ENCODE data around the gene ZKSCAN7. TPM values are rescaled to one million over a fixed set of nuclear protein-coding genes. Genes with fewer than 3 reads are reported as not detected.

ZKSCAN7 gene
- total RNA-seq, 4 donors from 2014 or later: 2.2 to 3.9 (median 2.8) TPM

DNA sequence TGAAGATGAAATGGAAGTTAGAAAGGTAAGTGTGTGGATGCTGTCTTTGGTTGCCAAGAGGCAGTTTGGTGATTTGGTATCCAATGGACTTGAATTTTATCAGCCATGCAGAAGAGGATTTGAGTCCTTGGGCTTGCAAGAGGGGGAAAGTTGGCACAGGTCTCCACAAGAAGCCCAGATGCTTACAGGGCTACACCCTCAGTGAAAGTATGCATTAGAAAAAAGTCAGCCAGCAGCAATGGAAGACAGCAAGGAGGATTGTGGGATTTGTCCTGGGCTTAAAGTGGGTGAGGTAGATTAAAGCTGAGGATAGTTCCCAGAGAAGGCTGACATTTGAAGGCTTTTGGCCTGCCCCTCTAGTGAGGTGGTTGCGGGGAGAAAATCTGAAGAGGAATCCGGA, 46.8 kb downstream of the ZKSCAN7 start:
- Histone ChIP-seq H3K27ac (no peak overlapping the region), H3K36me3 (no peaks in the 10 kb centered on the region), H3K4me1 (no peaks in the 10 kb centered on the region), H3K27me3 (no peaks in the 10 kb centered on the region), H3K9me3 (peaks cover 6% of the 10 kb centered on the region), H3K4me3 (no peak overlapping the region)
- no peak for TF ChIP-seq POLR2AphosphoS5 (IDR thresholded peaks at IDR 0.05)
- TF ChIP-seq, protein P1, sequence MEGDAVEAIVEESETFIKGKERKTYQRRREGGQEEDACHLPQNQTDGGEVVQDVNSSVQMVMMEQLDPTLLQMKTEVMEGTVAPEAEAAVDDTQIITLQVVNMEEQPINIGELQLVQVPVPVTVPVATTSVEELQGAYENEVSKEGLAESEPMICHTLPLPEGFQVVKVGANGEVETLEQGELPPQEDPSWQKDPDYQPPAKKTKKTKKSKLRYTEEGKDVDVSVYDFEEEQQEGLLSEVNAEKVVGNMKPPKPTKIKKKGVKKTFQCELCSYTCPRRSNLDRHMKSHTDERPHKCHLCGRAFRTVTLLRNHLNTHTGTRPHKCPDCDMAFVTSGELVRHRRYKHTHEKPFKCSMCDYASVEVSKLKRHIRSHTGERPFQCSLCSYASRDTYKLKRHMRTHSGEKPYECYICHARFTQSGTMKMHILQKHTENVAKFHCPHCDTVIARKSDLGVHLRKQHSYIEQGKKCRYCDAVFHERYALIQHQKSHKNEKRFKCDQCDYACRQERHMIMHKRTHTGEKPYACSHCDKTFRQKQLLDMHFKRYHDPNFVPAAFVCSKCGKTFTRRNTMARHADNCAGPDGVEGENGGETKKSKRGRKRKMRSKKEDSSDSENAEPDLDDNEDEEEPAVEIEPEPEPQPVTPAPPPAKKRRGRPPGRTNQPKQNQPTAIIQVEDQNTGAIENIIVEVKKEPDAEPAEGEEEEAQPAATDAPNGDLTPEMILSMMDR (IDR thresholded peaks at IDR 0.05): no peak
- no peak for TF ChIP-seq POLR2A (IDR thresholded peaks at IDR 0.05)
- no peak for TF ChIP-seq EP300 (IDR thresholded peaks at IDR 0.05)
- 95% methylated on average over 2 of the region's 2 CpGs for WGBS
- DNase-seq (ENCODE audit: low spot score in 2 of 2): no peak

DNA sequence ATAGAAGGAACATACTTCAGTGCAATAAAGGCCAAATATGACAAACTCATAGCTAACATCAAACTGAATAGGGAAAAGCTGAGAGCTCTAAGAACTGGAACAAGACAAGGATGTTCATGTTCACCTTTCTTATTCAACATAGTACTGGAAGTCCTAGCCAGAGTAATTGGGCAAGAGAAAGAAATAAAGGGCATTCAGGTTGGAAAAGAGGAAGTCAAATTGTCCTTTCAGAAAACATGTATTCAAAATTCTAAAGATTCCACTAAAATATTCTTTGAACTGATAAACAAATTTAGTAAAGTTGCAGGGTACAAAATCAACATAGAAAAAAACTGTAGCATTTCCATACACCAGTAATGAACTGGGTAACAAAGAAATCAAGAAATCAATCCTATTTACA, 57.7 kb downstream of the ZKSCAN7 start:
- TF ChIP-seq POLR2A (IDR thresholded peaks at IDR 0.05) (no peak), POLR2AphosphoS5 (IDR thresholded peaks at IDR 0.05) (no peak), EP300 (IDR thresholded peaks at IDR 0.05) (no peak)
- TF ChIP-seq, protein P1 (IDR thresholded peaks at IDR 0.05): no peak
- H3K27me3 ChIP-seq: no peaks in the 10 kb centered on the region
- no peak for DNase-seq (ENCODE audit: low spot score in 2 of 2)
- H3K27ac ChIP-seq: no peak overlapping the region
- no peaks in the 10 kb centered on the region for H3K4me1 ChIP-seq
- H3K4me3 ChIP-seq: no peak overlapping the region
- H3K36me3 ChIP-seq: no peaks in the 10 kb centered on the region
- H3K9me3 ChIP-seq: no peaks in the 10 kb centered on the region

Other genes starting within 250 kb of the ZKSCAN7 start
- gene TCAIM, start 216.4 kb upstream of the ZKSCAN7 start, total RNA-seq: 10 to 100 TPM; 23.3 to 26.9 (median 25.4) TPM
- 10 to 100 TPM in 1 of 4 donors, 1 to 10 TPM in 3; 5.7 to 19.8 (median 7.8) TPM for gene ZNF445, start 77.5 kb upstream of the ZKSCAN7 start, total RNA-seq
- 1 to 10 TPM in 1 of 4 donors, under 1 TPM in 3; 0.16 to 1.0 (median 0.67) TPM for gene ZNF660, start 29.8 kb downstream of the ZKSCAN7 start, total RNA-seq
- gene ZNF197, start 69.8 kb downstream of the ZKSCAN7 start, total RNA-seq: 10 to 100 TPM; 10.2 to 17.0 (median 14.9) TPM
- gene ZNF35, start 93.5 kb downstream of the ZKSCAN7 start, total RNA-seq: 1 to 10 TPM; 5.2 to 8.5 (median 7.6) TPM
- gene ZNF502, start 157.5 kb downstream of the ZKSCAN7 start, total RNA-seq: 1 to 10 TPM; 3.2 to 5.7 (median 4.6) TPM
- 1 to 10 TPM; 1.4 to 4.0 (median 2.3) TPM for gene ZNF501, start 174.4 kb downstream of the ZKSCAN7 start, total RNA-seq
- 10 to 100 TPM; 20.6 to 27.4 (median 22.7) TPM for gene KIAA1143, start 206.4 kb downstream of the ZKSCAN7 start, total RNA-seq
- gene KIF15, start 206.6 kb downstream of the ZKSCAN7 start, total RNA-seq: 1 to 10 TPM; 1.1 to 4.8 (median 2.1) TPM